Stimulated activated CD4-positive, alpha-beta T cell treated with anti-CD3 and anti-CD28 coated beads, Interleukin-12 subunit alpha, Interleukin-12 subunit beta, amount 100 ng/mL, for 24 hours (primary cell): ENCODE data around the gene KRTAP22-1.

Source experiments
- DNase-seq, 2 experiments: peaks; one replicate each; pipeline ENCODE4 v3.0.0-alpha.2; 2020; ENCODE audit warnings: low read depth in 2 of 2

KRTAP22-1 gene

GRCh38 chr21:30625449-30626165 is 24.7 kb downstream of the KRTAP22-1 start:
- no peak for DNase-seq

DNA sequence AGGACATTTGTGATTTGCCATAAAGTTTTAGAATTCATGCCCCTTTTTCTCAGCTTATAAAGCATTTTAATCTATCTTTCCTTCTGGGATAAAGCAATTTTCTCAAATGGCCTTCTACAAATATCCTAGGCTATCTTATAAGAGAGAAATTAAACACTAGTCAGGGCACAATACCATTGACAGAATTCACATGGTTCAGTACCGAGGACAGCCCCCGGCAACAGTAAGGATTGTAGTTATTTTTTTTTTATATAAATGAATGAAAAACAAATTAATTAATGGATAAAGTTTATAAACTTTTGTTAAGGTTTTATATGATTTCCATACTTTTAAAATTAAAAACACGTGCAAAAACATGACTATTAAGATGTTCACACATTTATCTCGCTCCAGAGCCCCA is 27.2 kb downstream of the KRTAP22-1 start:
- no peak for DNase-seq

DNA sequence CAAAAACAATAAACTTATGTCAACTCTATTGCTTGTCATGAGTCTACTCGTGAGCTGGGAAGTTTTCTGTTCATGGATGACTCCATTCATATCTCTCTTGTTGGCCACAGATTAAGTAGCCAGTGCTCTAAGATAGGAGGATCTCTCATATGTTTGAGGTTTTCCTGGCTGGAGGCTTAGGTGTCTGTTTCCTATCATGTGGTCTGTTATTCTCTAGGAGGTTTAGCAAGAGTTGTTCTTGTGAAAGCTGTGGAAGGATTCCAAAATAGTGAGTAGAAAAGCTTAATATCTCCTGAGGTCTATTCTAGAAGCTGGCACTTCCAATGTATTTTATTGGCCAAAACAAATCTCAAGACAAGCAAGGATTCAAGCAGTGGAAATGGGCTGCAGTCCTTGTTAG is 28.3 kb downstream of the KRTAP22-1 start:
- DNase-seq, result no peak

- no peak for DNase-seq
These were observed 34.0 kb downstream of the KRTAP22-1 start, which contains the start of gene KRTAP20-2 for GRCh38 chr21:30634906-30635305. Gene KRTAP20-2, plus strand, starts transcription at chr21:30635206. Its CDS starts 58 bp downstream, at chr21:30635264.

GRCh38 chr21:30638686-30639085 is 37.8 kb downstream of the KRTAP22-1 start:
- DNase-seq, result no peak

GRCh38 chr21:30642564-30642963 is 41.7 kb downstream of the KRTAP22-1 start, which contains the start of gene KRTAP20-3:
Gene KRTAP20-3, plus strand, starts transcription at chr21:30642864.
- DNase-seq, result no peak

DNA sequence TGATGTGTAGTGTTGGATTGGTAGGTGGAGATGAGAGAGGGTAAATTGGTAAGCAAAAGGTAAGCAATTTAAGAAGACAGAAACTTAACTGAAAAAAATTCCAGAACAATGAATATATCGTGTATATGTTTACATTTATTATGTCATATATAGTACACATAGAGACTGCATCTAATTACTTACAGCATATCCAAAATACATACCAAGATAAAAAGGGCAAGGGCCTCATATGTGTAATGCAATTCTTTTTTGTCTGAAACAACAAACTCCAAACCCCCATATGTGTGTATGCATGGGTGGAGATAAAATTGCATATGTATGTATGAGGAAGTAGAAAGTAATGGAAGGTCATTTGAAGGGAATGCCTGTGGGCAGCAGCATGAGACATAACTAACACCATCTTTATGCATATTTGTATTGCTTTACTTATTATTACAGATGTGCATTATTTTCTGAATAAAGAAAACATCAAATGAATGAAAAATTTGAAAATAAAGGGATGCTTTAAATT is 46.1 kb downstream of the KRTAP22-1 start:
- no peak for DNase-seq
